Activated CD8-positive, alpha-beta memory T cell treated with anti-CD3 and anti-CD28 coated beads, Interleukin-2, amount 50 U/mL, for 1 hour (primary cell): ENCODE data around the gene ZNF330.

Experiments
- DNase-seq: peaks from one replicate; pipeline ENCODE4 v3.0.0-alpha.2; 2020; ENCODE audit errors: extremely low read depth

The ZNF330 gene

DNA sequence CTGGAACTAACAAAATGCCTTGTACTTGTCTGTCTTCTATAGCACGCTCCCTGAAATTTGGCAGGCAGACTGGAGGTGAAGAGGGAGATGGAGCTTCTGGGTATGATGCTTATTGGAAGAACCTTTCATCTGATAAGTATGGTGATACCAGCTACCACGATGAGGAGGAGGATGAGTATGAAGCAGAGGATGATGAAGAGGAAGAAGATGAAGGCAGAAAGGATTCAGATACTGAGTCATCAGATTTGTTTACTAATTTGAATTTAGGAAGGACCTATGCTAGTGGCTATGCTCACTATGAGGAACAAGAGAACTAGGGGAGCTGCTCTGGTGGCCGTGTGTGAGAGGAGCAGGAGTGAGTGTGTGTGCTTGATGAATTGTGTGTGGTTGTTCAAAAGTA lies 13.0 kb downstream of the ZNF330 start:
- no peak for DNase-seq

- DNase-seq, result no peak
These were observed 17.5 kb downstream of the ZNF330 start for GRCh38 chr4:141238186-141238585.

GRCh38 chr4:141240259-141240658 lies 19.6 kb downstream of the ZNF330 start:
- no peak for DNase-seq

DNA sequence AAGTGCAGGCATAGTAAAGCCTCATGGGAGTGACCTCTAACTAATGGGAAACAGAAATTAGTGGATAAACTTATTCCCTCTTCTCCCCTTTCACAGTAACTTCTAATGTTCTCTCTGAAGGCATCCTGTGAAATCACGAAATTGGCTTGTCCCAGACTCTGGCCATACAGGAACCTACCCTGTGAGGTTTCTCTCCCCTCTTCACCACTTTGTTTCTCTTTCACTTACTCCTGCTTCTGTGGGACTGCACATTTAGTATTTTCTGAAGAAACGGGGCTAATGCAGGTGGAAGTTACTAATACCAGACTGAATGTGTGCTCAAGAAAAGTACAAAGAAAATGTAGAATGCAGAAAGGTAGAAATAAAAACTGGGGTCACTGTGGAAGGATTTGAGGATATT lies 20.0 kb downstream of the ZNF330 start:
- no peak for DNase-seq

- DNase-seq, result no peak
These were observed 21.3 kb downstream of the ZNF330 start for GRCh38 chr4:141241986-141242385.

GRCh38 chr4:141244419-141244818 lies 23.7 kb downstream of the ZNF330 start:
- DNase-seq, result no peak

DNA sequence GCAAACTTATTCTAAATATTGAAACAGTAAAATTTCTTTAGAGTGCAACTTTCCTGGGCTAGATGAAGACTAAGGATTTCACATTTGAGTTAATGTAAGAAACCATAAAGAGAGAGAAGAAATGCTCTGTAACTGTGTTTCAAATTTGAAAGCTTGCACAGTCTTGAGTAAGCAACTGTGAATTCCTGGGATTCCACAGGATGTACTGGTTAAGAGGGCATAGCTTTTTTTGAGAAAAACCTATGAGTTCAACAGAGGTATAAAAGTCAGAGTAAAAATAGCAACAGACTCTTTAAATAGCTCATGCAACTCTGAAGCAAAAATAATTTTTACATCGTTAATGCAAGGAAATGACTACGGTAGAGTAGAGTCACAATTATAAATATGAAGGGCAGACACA lies 25.5 kb downstream of the ZNF330 start:
- no peak for DNase-seq

- DNase-seq, result no peak
These were observed 26.2 kb downstream of the ZNF330 start for GRCh38 chr4:141246683-141247429.

GRCh38 chr4:141247430-141247780 lies 26.7 kb downstream of the ZNF330 start:
- no peak for DNase-seq

DNA sequence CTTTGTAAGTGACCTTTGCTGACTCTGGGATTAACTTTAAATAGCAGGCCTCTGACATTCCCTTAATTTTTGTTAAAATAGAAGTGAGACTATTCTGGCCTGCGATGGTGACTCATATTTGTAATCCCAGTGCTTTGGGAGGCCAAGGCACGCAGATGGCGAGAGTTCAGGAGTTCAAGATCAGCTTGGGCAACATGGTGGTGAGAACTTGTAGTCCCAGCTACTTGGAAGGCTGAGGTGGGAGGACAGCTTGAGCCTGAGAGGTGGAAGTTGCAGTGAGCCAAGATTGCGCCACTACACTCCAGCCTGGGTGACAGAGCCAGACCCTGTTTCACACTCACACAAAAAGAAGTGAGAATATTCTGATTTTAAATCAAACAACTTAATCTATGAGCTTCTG lies 27.3 kb downstream of the ZNF330 start:
- DNase-seq, result no peak

DNA sequence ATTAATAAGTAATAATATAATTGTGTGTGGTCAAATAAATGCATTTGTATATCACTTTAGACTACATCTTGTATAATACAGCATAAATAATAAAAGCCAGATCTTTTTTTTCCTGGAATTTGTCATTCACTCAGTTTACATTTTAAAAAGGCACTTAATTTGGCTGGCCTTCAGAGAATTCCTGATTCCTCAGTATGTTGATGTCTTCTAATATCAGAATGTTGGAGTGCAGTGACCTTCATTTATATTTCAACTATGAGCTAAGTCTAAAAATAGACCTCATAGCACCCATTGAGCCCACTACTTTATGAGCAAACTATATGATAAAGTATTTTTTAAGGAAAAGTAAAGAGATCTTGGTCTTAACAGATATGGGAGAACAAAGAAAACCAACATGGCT lies 27.8 kb downstream of the ZNF330 start:
- DNase-seq, result no peak

GRCh38 chr4:141254326-141254725 lies 33.6 kb downstream of the ZNF330 start:
- DNase-seq, result no peak

DNA sequence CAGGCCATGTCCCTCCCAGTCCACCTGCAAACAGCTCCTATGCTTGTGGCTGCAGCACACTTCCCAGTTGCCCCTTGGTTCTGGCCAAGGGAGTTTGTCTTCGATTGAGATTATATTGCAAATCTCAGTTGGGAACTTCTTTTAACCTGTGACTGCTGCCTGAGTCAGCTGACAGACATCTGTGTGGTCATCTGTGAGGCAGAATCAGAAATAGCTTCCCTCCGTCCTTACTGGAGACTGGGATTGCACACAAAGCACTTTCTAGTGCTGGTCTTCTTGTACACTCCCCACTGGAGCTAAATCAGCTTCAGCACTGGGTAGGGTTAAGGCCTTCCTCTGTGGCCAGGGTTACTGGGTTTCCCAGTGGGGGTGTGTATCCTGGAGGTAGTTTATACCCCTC lies 34.3 kb downstream of the ZNF330 start:
- DNase-seq, result no peak

DNA sequence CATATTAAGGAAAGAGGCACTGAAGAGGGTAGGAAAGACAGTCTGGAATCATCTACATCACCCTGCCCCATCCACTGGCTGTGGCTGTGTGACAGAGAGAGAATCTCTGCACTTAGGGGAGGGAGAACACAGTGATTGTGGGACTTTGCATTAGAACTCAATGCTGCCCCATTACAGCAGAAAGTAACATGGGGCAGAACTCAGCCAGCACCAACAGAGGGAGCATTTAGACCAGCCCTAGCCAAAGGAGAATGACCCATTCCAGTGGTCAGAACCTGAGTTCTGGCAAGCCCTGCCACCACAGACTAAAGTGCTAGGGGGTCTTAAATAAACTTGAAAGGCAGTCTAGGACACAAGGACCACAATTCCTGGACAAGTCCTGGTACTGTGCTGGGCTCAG lies 37.9 kb downstream of the ZNF330 start:
- DNase-seq, result no peak

- DNase-seq, result no peak
These were observed 55.1 kb downstream of the ZNF330 start for GRCh38 chr4:141275834-141276233.

GRCh38 chr4:141283152-141283551 lies 62.5 kb downstream of the ZNF330 start:
- no peak for DNase-seq

- no peak for DNase-seq
These were observed 62.9 kb downstream of the ZNF330 start for GRCh38 chr4:141283563-141283962.
